Breast epithelium (tissue), 3 donors: ENCODE data around the gene MACO1.

ENCODE experiments used
- CTCF ChIP-seq, 3 donors: fragments of 450-650 bp; IDR thresholded peaks; one replicate each; pipeline ENCODE4 v1.5.1; 2016 to 2017; ENCODE audit warnings: antibody characterized with exemption in 3 of 3, mild to moderate bottlenecking in 3 of 3, moderate library complexity in 3 of 3
- POLR2A ChIP-seq: fragments of 450-650 bp; IDR thresholded peaks from one replicate; pipeline ENCODE4 v1.6.1; 2016; ENCODE audit warnings: antibody characterized with exemption, mild to moderate bottlenecking, moderate library complexity
- POLR2AphosphoS5 ChIP-seq, 3 donors: sonication (generic); formaldehyde crosslinking; IDR thresholded peaks; one replicate each; pipeline ENCODE4 v1.6.1; 2017; ENCODE audit warnings: antibody characterized with exemption in 3 of 3

- TF ChIP-seq POLR2A (no peak), CTCF (IDR thresholded peaks at IDR 0.05) (no peak), POLR2AphosphoS5 (IDR thresholded peaks at IDR 0.05) (no peak)
These were observed 29.3 kb downstream of the MACO1 start for GRCh38 chr1:25460020-25460419.
